Ishikawa (cell line): ENCODE measurements around the gene CADM2.

Experiments
- CEBPB ChIP-seq: IDR thresholded peaks from 2 replicates; pipeline ENCODE4 v1.6.1; 2012
- CREB1 ChIP-seq: IDR thresholded peaks from 2 replicates; pipeline ENCODE4 v1.6.1; 2012; ENCODE audit warnings: low read depth
- EGR1 ChIP-seq: IDR thresholded peaks from 2 replicates; pipeline ENCODE4 v1.6.1; 2012
- EP300 ChIP-seq: IDR thresholded peaks from 2 replicates; pipeline ENCODE4 v1.6.1; 2012; ENCODE audit warnings: borderline replicate concordance
- FOXM1 ChIP-seq: IDR thresholded peaks from 2 replicates; pipeline ENCODE4 v1.6.1; 2012; ENCODE audit warnings: low read depth, borderline replicate concordance
- MAX ChIP-seq: IDR thresholded peaks from 2 replicates; pipeline ENCODE4 v1.6.1; 2012
- NFIC ChIP-seq: IDR thresholded peaks from 2 replicates; pipeline ENCODE4 v1.6.1; 2012
- TAF1 ChIP-seq: IDR thresholded peaks from 2 replicates; pipeline ENCODE4 v1.6.1; 2012; ENCODE audit warnings: low read depth, mild to moderate bottlenecking
- TEAD4 ChIP-seq: IDR thresholded peaks from 2 replicates; pipeline ENCODE4 v1.6.1; 2012
- YY1 ChIP-seq: IDR thresholded peaks from 2 replicates; pipeline ENCODE4 v1.6.1; 2012; ENCODE audit warnings: low read depth
- ZBTB7A ChIP-seq: IDR thresholded peaks from 2 replicates; pipeline ENCODE4 v1.6.1; 2012; ENCODE audit warnings: low read depth
- TF ChIP-seq, protein P1 (sequence below): IDR thresholded peaks from 2 replicates; pipeline ENCODE4 v1.6.1; 2012; ENCODE audit warnings: low read depth, mild to moderate bottlenecking

DNA sequence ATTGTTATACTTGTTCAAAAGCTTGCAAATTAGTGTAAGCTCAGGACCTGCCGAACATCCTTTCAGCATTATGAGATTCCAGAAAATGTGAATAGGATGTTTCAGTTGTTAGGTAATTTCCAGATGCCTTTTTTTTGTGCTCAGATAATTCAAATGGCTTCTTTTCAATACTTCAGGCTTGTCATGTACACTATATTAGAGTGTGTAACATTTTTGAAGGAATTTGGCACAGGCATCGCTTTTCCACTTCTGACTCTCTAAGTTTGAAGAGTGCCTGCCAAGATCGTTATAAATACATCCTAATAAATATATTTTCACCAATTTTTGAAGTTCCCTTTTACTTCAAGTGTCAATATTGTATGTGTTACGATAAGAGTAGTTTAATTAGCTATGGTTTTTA, 35.2 kb downstream of the CADM2 start:
- no peak for TF ChIP-seq TEAD4
- no peak for TF ChIP-seq TAF1
- no peak for TF ChIP-seq CEBPB
- TF ChIP-seq EP300, result no peak
- no peak for TF ChIP-seq YY1
- TF ChIP-seq EGR1, result no peak
- no peak for TF ChIP-seq CREB1
- no peak for TF ChIP-seq ZBTB7A
- no peak for TF ChIP-seq MAX
- no peak for TF ChIP-seq NFIC
- TF ChIP-seq, protein P1, sequence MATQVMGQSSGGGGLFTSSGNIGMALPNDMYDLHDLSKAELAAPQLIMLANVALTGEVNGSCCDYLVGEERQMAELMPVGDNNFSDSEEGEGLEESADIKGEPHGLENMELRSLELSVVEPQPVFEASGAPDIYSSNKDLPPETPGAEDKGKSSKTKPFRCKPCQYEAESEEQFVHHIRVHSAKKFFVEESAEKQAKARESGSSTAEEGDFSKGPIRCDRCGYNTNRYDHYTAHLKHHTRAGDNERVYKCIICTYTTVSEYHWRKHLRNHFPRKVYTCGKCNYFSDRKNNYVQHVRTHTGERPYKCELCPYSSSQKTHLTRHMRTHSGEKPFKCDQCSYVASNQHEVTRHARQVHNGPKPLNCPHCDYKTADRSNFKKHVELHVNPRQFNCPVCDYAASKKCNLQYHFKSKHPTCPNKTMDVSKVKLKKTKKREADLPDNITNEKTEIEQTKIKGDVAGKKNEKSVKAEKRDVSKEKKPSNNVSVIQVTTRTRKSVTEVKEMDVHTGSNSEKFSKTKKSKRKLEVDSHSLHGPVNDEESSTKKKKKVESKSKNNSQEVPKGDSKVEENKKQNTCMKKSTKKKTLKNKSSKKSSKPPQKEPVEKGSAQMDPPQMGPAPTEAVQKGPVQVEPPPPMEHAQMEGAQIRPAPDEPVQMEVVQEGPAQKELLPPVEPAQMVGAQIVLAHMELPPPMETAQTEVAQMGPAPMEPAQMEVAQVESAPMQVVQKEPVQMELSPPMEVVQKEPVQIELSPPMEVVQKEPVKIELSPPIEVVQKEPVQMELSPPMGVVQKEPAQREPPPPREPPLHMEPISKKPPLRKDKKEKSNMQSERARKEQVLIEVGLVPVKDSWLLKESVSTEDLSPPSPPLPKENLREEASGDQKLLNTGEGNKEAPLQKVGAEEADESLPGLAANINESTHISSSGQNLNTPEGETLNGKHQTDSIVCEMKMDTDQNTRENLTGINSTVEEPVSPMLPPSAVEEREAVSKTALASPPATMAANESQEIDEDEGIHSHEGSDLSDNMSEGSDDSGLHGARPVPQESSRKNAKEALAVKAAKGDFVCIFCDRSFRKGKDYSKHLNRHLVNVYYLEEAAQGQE, result no peak
- no peak for TF ChIP-seq FOXM1
